Measurements from ENCODE around the gene PTPN22.

The PTPN22 gene

DNA sequence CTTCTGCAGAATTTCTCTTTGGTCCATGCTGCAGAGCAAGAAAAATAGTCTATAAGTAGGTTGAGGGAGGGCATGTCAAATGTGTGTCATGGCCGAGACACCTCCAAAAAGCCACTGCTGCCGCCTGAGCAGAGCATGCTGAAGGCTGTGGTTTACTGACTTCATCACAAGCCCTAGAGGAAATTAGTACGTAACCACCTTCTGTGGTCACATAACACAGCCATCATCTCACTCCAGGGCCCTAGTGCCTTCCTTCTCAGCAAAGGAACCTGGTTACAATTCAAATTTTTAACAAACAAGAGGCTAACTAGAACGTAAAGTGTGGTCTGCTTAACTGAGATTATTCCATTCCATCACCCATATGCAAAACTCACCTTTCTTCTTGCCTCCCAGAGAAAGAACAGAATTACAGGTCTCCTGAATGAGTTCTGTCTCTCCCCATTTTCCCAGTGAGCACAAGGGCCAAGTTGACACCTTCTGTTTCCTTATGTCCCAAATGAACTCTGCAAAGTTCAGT is at the start of gene PTPN22:
Gene PTPN22, minus strand, starts transcription at position 116 of the 517 bp plus-strand sequence.
- TF ChIP-seq, protein P1, sequence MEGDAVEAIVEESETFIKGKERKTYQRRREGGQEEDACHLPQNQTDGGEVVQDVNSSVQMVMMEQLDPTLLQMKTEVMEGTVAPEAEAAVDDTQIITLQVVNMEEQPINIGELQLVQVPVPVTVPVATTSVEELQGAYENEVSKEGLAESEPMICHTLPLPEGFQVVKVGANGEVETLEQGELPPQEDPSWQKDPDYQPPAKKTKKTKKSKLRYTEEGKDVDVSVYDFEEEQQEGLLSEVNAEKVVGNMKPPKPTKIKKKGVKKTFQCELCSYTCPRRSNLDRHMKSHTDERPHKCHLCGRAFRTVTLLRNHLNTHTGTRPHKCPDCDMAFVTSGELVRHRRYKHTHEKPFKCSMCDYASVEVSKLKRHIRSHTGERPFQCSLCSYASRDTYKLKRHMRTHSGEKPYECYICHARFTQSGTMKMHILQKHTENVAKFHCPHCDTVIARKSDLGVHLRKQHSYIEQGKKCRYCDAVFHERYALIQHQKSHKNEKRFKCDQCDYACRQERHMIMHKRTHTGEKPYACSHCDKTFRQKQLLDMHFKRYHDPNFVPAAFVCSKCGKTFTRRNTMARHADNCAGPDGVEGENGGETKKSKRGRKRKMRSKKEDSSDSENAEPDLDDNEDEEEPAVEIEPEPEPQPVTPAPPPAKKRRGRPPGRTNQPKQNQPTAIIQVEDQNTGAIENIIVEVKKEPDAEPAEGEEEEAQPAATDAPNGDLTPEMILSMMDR (conservative IDR thresholded peaks at IDR 0.05; ENCODE audit: low read depth, low read length): no peak
- H3K4me3 ChIP-seq (ENCODE audit: low read depth, low read length): peak within 1 kb of the TSS; percentile 38
- peak; percentile 83 for DNase-seq (ENCODE audit: low read depth)

DNA sequence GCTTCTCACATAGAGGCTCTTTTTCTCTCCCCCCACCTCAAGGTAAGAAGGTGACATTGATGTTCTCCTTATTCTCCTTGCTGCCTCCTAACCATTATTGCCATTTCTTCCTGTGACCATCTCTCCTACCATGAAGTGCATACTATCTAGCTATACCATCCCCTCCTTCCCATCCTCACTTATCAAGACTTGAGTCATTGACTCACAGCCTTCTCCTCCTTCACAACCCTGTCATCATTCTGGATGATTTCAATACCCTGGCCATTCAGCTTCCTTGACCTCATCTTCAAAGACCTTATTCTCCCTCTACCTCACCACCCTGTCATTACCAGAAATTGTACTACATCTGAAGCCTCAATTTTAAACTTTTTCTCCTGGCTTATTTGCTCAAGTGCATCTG is 46.7 kb upstream of the PTPN22 start:
- H3K4me3 ChIP-seq (ENCODE audit: low read depth, low read length): no peak overlapping the region
- no peak for DNase-seq (ENCODE audit: low read depth)
- TF ChIP-seq, protein P1 (conservative IDR thresholded peaks at IDR 0.05; ENCODE audit: low read depth, low read length): no peak

DNA sequence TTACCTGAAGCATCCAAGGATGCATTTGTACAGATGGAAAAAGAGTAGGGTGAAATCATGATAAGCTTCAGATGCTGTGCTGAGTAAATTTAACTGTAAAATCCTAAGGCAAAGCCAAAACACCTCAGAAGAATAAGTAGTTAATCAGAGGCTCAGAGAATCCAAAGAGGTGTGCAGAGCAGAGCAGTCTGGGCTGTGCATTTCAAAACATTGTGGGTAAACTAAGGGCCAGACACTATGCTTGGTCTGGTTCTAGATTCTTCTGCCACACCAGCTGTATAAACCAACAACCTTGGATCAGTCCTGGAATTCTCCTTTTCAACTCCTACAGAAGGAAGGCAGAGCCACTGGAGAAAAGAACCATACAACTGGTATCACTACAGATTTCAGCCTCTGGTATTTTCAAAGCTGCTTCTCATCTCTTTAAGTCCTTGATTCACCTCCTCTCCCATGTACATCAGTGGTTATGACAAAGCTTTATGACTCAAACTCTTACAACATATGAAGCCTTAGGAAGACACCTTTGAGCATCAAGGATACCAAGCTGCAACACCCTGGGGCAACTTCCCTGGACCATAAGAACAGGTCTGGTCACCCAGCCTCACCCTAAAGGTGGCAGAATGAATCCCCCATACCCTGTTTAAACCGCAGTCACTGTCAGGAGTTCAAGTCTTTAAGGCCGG is 46.0 kb upstream of the PTPN22 start:
- no peak overlapping the region for H3K4me3 ChIP-seq (ENCODE audit: low read depth, low read length)
- peak; percentile 45 for DNase-seq (ENCODE audit: low read depth)
- TF ChIP-seq, protein P1 (conservative IDR thresholded peaks at IDR 0.05; ENCODE audit: low read depth, low read length): no peak

DNA sequence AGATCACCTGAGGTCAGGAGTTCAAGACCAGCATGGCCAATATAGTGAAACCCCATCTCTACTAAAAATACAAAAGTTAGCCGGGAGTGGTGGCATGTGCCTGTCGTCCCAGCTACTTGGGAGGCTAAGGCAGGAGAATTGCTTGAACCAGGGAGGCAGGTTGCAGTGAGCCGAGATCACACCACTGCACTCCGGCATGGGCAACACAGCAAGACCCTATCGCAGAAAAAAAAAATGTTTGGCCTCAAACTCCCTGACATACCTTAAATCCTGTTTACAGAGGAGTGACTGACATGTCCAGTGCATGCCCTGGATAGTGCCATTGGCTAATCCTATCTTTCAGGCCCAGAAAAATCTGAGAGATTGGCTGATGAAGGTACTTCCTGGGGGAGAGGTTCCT is 45.5 kb upstream of the PTPN22 start:
- DNase-seq (ENCODE audit: low read depth): no peak
- TF ChIP-seq, protein P1 (conservative IDR thresholded peaks at IDR 0.05; ENCODE audit: low read depth, low read length): no peak
- H3K4me3 ChIP-seq (ENCODE audit: low read depth, low read length): no peak overlapping the region

DNA sequence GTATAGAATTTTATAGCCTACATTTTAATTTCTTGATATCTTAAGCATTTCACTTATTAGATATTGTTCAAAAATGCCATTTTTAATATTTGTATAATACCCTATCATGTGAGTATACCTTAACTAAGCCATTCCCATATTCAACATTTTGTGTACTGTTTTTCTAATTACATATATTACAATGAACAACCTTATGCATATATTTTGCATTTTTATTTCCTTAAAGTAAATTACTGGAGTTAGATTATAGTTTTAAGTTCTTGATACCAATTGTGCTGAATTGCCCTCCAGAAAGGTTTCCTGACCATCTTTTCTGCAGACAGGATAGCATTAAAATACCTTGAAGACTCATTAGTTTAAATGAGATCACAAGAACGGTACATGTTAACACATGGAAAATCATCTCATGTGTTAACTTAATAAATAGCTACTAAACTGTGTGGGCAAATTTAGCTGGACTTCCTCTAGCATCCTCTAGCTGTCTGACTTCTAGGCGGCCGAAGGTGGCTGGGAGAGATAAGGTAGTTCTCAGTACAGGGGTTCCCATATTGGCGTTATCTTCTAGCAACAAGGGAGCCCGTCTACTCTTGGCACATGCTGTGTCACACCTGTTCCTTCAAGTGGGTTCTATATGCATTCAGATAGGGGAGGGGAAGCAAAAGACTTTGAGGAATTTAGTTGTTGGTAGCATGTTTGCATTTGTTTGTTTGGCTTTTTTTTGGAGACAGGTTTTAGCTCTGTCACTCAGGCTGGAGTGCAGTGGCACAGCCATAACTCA is 42.6 kb upstream of the PTPN22 start:
- no peak overlapping the region for H3K4me3 ChIP-seq (ENCODE audit: low read depth, low read length)
- TF ChIP-seq, protein P1 (conservative IDR thresholded peaks at IDR 0.05; ENCODE audit: low read depth, low read length): no peak
- no peak for DNase-seq (ENCODE audit: low read depth)

DNA sequence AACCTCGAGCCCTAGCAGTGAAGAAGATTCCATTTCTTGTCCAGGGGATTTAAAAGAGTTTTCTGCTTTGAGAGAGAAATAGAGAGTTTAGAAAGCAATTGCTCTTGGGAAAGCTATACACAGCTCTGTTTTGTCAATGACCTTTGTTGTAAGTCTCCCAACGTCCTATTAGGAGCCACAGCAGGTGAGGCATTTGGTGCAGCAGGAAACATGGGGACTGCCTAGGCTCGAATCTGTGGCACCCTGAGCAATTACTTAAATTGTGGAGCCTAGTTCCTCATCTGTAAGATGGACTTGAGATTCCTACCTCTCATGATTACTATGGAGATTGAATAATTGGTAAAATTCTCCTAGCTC is 41.8 kb upstream of the PTPN22 start:
- no peak for DNase-seq (ENCODE audit: low read depth)
- no peak overlapping the region for H3K4me3 ChIP-seq (ENCODE audit: low read depth, low read length)
- TF ChIP-seq, protein P1 (conservative IDR thresholded peaks at IDR 0.05; ENCODE audit: low read depth, low read length): no peak

Measured in choroid plexus epithelial cell (primary cell).